NCI-H2196 treated with DMSO at 0.1 percent for 48 hours (cell line): Measurements from ENCODE around the gene PTH1R.

Experiments
- DNase-seq: peaks from one replicate; lab custom pipeline; 2025; ENCODE audit not compliant: unreplicated experiment; lab: John Stamatoyannopoulos, UW

PTH1R gene

DNA sequence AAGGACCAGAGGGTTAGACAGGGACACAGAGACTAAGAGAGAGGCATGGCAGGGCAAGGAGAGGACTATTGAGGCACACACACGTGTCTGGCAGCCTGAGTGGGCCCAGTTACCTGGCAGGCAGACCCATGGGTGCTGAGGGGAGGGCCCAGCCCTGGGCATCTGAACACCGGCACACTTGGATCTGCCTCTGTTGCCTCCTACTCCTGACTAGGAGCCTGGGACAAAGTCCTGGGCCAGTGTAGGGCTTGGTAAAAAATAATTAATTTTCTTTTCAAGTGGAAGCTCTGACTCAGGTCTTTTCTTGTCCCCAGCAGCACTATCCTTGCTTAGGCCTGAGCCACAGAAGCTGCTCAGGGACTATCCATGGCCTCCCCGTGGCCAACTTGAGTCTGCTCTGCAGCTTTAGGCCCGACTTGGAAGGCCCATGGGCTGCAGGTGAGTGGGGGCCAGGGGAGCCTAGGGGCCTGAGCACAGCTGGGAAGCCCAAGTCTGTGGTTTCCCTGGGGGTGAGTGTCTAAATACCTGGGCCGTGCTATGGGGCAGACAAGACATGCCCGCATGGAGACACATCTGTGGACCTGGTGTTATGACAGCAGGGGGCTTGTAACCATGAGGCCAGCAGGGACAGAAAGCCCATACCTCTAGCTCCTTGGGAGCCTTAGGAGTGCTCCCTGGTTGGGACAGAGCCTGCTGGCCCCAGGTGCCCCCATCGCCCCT is at the start of gene PTH1R:
Gene PTH1R, plus strand, starts transcription at position 316 of the 720 bp plus-strand sequence. CDS start 5,839 bp downstream, outside the sequence.
- DNase-seq: no peak

DNA sequence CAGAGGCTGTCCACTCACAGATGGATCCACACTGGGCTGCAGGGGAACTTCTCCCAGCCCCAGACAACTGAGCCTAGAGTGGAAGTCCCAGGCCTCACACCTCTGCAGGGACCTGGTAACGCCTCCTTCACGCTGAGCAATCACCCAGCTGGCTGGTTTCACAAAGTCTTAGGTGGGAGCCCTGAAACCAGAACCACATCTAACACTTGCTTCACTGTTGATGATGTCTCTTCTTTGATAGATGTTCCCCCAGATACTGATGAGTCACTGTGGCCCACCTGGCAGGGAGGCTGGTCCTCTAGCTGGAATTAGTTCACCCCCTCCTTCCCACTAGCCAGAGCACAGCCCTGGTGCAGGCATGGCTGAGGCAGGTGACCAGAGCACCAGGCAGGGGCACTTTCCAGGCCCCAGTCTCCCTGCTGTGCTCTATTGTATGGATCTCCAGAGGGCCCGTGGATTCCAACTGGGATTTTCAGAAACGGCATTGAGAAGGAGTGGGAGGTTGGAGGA is 47.8 kb upstream of the PTH1R start:
- DNase-seq: no peak

DNA sequence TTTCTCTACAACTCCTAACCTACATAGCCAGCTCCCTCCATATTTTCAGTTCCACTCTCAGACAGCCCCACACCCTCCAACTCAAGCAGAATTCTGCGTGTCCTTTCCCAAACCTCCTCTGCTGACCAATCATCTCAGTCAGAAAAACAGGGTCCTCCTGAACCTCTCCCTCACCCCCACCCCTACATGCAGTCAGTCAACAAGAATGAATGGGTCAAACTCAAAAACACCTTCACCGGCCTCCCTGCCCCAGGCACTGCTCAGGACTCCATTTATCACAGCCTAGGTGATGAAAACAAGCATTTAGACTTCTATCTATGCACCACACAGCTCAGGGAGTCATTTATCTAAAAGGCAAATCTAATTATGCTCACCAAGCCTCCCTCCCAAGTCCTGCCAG is 46.7 kb upstream of the PTH1R start:
- DNase-seq: no peak

DNA sequence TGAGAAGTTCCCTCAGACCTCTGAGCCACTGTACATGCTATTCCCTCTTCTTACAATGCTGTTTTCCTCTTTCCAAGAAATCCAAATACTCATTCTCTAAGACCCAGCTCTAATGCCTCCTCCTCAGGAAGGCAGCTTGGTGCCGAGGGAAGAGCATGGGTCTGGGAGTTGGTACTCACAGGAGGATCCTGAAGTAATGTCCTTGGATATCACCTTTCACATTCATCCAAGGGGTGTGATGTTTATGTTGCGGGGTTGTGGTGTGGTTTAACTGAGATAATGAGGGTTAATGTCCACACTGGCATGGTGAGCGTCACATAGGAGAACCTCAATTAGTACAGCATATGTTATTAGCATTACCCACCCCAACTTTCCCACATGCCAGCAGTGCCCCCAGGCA is 46.2 kb upstream of the PTH1R start:
- no peak for DNase-seq

DNA sequence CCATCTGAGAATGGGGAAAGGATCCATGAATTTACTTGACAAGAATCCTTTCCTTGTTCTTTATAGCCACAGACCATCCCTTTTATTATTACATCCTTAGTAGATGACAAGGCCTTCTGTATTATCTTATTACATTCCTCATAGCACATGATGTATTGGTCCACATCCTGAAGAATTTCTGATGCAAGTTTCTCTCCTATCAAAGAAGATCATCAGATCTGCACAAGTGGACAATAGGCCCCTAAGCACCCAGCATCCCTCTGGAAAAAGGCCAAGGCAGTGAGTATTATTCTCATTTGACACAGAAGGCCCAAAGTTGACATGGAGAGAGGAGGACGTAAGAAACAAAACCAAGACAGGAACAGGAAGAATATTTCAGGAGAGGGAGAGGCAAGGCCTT is 45.7 kb upstream of the PTH1R start:
- no peak for DNase-seq

DNA sequence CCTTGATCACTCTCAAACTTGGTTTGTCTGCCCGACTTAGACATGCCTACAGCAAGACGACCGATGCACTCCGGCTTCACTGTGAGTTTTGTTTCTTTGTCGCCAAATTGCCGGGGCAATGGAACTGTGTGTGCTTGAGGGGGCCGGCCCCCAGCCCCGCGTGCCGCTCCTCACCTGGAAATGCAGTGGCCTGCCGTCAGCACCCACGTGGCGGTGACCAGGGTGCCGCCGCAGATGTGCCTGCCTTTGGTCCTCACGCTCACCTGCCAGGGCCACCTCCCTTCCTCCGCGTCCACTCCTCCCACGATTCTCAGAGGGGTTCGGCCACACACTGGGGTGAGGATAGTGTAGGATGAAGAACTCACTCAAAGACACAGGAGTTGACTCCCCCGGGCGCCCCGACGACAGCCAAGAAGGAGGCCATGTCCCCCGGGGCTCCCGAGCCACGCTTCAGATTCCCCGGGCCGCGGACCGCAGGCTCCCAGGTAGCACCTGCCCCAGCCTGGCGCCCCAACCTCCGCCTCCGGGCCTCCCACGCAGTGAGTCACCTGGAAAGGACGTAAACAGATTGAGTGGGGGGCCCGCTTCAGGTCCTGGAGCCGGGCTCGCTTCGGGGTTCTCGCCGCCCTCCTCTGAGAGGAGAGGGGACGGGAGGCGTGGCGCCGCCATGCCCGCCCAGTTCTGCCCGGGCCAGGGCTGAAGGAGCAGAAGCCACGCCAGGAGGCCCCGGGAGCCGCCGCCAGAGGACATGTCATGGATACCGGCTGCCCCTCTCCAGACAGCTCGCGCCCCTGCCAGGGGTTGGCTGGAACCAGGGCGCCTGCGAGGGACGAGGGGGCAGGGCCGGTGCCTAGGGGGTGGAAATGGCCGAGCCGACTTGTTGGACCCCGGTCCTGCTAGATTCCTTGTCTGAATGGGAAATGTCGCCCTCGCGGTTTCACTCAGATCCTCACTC is 43.9 kb upstream of the PTH1R start:
- DNase-seq: no peak

DNA sequence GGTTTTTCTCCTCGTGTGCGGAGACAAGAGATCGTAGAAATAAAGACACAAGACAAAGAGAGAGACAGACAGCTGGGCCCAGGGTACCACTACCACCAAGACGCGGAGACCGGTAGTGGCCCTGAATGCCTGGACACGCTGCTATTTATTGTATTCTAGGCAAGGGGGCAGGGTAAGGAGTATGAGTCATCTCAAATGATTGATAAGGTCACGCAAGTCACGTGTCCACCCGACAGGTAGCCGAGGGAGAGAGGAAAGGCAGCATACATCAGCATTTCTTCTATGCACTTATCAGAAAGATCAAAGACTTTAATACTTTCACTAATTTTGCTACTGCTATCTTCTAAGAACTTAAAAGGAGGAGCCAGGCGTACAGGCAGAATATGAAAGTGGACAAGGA is 42.5 kb upstream of the PTH1R start:
- no peak for DNase-seq

DNA sequence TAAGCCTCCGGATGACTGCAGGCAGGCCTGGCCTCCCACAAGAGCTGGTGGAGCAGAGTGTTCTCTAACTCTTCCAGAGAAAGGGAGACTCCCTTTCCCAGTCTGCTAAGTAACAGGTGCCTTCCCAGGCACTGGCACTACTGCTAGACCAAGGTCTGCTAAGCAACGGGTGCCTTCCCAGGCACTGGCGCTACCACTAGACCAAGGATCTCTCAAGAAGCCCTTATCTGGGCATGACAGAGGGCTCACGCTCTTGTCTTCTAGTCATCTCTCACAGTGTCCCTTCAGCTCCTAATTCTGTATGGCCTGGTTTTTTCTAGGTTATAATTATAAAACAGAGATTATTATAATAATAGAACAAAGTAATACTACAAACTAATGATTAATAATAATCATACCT is 42.0 kb upstream of the PTH1R start:
- no peak for DNase-seq

DNA sequence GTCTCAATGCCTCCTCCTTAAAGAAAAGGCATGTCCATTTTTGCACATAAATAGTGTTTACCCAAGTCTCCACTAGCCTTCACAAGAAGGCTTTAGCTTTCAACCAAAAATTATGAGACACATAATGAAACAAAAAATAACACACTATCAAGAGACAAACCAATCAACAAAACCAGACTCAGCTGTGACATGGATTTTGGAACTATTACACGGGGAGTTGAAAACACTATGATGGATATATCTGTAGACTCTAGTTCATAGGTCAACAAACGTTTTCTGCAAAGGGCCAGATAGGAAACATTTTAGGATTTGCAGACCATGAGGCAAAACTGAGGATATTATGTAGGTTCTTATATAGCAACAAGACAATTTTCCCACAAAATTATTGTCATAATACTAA is 39.2 kb upstream of the PTH1R start:
- no peak for DNase-seq

DNA sequence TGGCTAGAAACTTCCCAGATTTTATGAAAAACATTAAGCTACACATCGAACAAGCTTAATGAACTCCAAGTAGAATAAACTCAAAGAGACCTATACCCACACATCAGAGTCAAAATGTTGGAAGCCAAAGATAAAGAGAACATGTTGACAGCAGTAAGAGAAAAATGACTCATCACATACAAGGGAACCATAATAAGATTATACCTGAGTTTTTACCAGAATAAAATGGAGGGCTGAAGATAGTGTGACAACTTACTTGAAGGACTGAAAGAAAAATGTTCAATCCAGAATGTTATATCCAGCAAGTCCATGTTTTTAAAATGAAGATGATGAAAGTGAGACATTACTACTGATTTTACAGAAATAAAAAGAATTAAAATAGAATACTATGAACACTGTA is 37.0 kb upstream of the PTH1R start:
- DNase-seq: no peak

DNA sequence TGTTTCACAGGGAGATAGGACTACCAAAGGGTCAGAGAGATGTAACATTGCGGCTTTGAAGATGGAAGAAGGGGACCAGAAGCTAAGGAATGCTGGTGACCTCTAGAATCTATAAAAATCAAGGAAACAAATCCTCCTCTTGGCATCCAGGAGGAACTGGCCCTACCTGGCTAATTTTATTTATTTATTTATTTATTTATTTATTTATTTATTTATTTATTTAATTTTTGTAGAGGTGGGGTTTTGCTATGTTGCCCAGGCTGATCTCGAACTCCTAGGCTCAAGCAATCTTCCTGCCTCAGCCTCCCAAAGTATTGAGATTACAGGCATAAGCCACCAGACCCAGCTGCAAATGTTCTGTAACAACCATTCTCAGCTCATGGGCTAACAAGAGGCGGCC is 34.0 kb upstream of the PTH1R start:
- DNase-seq: no peak

DNA sequence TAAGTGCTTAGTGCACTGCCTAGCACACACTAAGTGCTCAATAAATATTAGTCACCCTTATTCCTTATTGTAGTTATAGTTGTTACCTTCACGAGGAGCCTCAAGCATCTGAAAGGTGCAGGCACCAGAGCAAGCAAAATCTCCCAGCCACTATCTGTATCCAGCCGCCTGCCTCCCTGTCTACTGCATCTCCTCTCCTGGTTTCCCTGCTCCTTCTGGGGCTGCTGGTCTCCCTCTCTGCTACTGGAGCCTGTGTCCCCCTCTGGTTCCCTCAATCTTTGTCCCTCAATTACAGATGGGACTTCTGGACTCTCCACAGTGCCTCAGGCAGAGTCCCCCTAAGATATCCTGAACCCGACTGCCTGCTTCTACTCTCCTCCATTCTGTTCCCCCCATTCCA is 33.1 kb upstream of the PTH1R start:
- no peak for DNase-seq

DNA sequence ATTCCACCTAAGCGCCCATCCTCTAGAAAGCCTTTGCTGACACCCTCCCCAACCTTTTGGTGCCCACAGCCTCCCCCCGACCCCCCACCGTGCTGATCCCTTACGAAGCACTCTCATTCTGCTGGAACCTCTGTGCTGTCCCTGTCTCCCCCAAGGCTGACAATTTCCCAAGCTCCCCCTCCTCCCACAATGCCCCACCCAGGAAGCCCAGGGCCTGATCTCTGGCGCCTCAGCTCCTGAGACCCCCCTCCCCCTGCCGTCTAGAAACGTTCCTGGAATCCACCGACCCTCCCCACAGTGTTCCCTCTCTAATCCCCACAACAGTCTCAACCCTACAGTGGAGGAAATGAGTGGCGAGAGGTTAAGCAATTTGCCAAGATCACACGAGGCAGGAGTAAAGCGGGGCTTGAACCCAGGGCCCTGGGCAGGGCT is 32.6 kb upstream of the PTH1R start:
- DNase-seq: no peak

DNA sequence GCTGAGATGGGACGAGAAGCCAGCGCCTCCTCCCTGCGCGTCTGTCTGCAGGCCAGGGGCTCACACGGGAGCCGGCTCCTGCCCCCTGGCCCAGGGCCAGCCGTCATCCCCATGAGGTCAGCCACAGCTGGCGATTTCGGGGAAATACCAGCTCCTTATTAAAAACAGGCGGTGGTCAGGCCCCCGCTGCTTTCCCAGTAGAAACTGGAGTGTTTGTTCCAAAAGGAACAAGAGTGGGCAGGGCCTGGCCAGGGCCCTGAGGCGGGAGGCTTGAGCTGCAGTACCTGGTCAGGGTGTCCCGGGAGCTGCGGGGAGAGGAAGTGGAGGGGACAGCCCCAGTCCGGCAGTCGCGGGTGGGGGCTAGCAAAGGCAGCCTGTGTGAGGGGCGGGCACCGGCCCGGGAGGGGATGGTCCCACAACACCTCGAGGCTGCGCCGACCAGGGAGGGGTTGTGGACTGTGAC is 32.1 kb upstream of the PTH1R start:
- no peak for DNase-seq

DNA sequence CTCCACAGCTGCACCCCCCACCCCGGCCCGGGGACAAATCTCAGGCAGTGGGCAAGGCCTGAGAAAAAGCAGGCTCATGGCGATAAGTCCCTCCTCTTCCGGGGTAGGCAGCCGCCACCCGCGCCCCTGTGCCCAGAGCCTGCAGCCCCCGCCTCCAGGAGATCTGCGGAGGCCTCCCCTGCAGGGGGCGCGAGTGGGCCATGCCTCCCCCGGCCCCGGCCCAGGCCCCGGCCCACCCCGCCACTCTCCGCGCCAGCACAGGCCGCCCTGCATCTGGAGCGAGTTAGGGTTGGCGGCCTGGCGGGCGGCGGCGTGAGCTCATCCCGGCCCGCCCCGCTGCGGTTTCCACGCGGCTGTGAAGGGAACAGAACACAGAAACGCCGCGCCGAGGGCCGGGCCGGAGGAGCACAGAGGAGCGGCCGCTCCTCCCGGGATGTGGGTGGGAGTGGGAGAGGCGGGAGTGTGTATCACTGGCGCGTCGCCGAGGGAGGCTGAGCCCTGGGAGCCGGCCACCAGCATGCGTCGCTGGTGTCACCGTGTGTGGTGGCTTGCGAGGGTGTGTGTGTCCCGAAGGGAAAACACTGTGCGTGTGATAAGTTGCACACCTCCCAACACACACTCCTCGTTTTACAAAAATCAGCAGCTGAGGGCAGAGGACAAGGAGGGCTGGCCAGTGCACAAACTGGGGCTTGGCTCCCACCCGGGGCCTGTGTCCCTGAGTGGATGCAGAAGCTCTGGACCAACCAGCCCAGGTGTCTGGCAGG is 31.5 kb upstream of the PTH1R start:
- DNase-seq: no peak

DNA sequence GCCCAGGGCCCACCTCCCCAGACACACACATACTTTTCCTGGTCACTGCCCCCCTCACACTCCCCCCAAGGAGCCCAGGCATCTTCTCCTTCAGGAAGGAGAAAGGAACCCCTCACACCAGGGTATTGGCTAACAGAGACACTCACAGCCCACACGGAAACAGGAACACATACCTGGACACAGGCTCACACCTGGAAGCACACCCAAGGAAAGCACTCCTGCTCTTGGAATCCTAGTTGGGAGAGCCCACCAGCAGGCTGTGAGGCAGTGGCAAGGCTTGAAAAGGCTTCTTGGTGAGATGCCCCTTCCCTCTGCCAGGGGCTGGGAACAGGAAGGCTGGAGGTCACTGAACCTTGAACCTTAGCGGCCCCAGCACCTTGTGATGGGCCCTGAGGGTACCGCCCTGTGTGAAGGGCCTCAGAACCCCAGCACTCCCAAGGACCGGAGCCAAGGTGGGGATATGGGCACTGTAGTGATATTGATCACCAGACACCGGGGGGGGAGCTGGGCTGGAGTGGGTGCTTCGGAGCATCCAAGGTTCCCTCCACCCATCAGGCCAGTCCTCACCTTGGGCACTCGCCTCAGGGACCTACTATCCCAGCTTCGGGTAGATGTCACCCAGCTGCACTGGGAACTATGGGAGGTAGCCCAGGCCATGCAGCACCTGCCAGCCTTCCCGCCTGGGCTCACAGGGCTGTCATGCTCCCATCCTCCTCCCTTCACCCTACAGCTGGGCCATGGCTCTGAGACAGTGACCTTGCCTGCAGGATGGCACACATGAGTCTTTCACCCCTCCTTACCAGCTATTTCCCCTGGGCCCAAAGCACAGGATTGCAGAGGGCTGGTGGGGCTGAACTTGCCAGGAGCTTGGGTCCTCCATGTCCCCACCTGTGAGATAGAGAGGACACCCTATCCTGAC is 30.6 kb upstream of the PTH1R start:
- DNase-seq: no peak

DNA sequence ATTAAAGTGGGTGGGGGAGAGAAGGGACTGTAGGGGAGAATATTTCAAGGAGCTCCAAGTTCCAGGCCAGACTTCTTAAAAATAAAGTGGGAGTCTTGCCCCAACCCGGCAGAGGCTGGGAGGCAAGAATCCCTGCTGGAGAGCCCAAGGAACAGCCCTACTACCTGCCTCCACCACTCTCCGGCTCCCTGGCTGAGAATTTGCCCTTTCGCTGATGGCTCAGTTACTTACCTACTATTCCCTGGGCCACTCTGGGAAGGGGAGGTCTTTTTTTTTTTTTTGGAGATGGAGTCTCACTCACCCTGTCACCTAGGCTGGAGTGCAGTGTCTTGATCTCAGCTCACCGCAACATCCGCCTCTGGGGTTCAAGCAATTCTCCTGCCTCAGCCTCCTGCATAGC is 29.8 kb upstream of the PTH1R start:
- no peak for DNase-seq

DNA sequence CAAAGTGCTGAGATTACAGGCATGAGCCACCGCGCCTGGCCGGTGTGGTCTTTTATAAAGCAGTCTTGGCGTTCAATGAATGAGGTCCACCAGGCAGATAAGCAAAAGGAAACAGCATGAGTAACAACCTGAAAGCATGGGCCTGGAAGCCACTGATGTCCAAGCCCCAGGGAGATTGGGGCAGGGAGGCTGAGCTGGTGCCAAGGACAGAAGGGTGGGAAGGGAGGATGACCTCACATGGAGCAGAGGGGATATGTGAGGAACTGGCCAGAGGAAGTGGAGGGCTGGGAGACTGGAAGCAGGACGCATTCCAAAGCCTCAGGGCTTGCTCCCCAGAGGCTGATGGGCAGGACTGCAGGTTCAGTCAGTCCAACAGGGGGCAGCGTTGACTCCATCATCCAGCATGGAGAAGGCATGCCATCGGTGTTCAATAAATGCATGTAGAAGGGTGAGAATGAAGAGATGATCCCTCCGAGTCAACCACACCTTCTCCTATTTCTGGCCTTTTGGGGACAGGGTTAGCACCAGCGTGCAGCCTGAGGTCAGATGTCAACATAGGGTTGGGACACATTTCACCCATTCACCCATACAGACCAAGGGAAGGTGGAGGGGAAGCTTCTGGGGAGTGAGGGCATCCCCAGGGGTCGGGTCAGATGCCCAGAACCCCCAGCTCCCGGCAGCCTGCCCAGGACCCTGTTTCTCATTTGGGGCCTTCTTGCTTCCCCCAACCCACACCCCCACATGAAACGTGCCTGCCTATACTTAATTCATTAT is 29.1 kb upstream of the PTH1R start:
- DNase-seq: no peak

DNA sequence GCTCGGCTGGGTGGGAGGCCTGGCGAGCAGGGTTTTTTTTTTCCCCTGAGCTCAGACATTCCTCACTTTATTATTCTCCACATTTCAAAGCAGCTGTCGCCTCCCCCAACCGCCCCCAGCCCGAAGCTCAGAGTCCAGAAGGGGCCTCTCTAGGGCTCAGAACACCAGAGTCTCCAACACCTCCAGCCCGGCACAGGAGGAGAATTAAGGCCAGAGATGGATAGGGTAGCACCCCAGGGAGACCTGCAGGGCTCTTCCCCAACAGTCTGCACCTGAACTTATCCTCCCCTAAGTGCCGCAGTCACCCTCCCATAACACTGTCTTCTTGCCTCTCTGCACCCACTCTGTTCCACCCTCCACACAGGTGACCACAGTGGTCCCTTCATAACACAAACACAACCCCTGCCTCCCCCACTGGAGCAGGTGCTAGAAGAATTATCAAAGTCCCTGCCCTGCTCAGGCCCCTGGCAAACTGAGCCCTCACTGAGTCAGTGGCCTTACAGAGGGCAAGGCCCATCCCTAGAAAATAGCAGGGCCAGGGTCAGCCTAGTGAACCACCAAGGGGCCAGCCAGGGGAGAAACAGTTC is 28.4 kb upstream of the PTH1R start:
- DNase-seq: no peak
